ENCODE measurements around the gene CDC42BPB.
"Not testable (repeated sequence)": the region's sequence is repeated elsewhere in the genome, so short reads cannot be mapped to it uniquely, and the experiment has no call there.

CDC42BPB gene

GRCh38 chr14:103045371-103045869 is 11.9 kb downstream of the CDC42BPB start:
- no peak for DNase-seq

GRCh38 chr14:103043257-103044015 is 13.9 kb downstream of the CDC42BPB start:
- no peak for DNase-seq

GRCh38 chr14:103041464-103041863 is 15.9 kb downstream of the CDC42BPB start:
- no peak for DNase-seq

- no peak for DNase-seq
These were observed 23.7 kb downstream of the CDC42BPB start for GRCh38 chr14:103033681-103034096.

- DNase-seq, result no peak
These were observed 25.4 kb downstream of the CDC42BPB start for GRCh38 chr14:103031956-103032355.

- DNase-seq, result no peak
These were observed 25.8 kb downstream of the CDC42BPB start for GRCh38 chr14:103031566-103031911.

GRCh38 chr14:103030741-103031565 is 26.4 kb downstream of the CDC42BPB start:
- no peak for DNase-seq

GRCh38 chr14:103029936-103030335 is 27.4 kb downstream of the CDC42BPB start:
- DNase-seq, result no peak

GRCh38 chr14:103028772-103029171 is 28.6 kb downstream of the CDC42BPB start:
- no peak for DNase-seq

GRCh38 chr14:103028161-103028767 is 29.1 kb downstream of the CDC42BPB start:
- DNase-seq, result no peak

- no peak for DNase-seq
These were observed 29.9 kb downstream of the CDC42BPB start for GRCh38 chr14:103027451-103027850.

- DNase-seq, result no peak
These were observed 30.4 kb downstream of the CDC42BPB start for GRCh38 chr14:103026988-103027387.

- DNase-seq, result not testable (repeated sequence)
These were observed 31.2 kb downstream of the CDC42BPB start for GRCh38 chr14:103026196-103026595.

GRCh38 chr14:103023881-103024473 is 33.4 kb downstream of the CDC42BPB start:
- peak; percentile 48 for DNase-seq

- no peak for DNase-seq
These were observed 34.7 kb downstream of the CDC42BPB start for GRCh38 chr14:103022685-103023044.

- DNase-seq, result no peak
These were observed 35.2 kb downstream of the CDC42BPB start for GRCh38 chr14:103022002-103022684.

GRCh38 chr14:103021684-103022001 is 35.7 kb downstream of the CDC42BPB start:
- DNase-seq, result no peak

- no peak for DNase-seq
These were observed 36.8 kb downstream of the CDC42BPB start for GRCh38 chr14:103020271-103021170.

GRCh38 chr14:103019826-103020225 is 37.5 kb downstream of the CDC42BPB start:
- no peak for DNase-seq

- no peak for DNase-seq
These were observed 38.1 kb downstream of the CDC42BPB start for GRCh38 chr14:103019236-103019635.

GRCh38 chr14:103016594-103016993 is 40.8 kb downstream of the CDC42BPB start:
- no peak for DNase-seq

GRCh38 chr14:103016071-103016470 is 41.3 kb downstream of the CDC42BPB start:
- DNase-seq, result no peak
